Motor neuron (in vitro differentiated cells): ENCODE results near the gene KRTAP10-11. TPM values are rescaled to one million over a fixed set of nuclear protein-coding genes. Genes with fewer than 3 reads are reported as not detected.
"Not testable (repeated sequence)": the region's sequence is repeated elsewhere in the genome, so short reads cannot be mapped to it uniquely, and the experiment has no call there.

Experiments
- ATAC-seq, 8 experiments: fragments of 200-7000 bp; cut with Tn5 transposase; replicated peaks in 6 of 8; 2 replicates each; pipeline ENCODE4 v1.8.0; 2021; ENCODE audit warnings: mild to moderate bottlenecking in 8 of 8, moderate library complexity in 8 of 8
- H3K27ac ChIP-seq, 2 donors: fragments of 250-450 bp; sonication (Bioruptor Pico); 2 replicates each; pipeline ENCODE4 v1.9.0; 2021; ENCODE audit warnings: antibody characterized with exemption in 2 of 2, mild to moderate bottlenecking in 2 of 2, moderate library complexity in 1 of 2
- H3K4me1 ChIP-seq, 2 donors: fragments of 250-450 bp; sonication (Bioruptor Pico); replicated peaks in 1 of 2; 2 replicates each; pipeline ENCODE4 v1.6.1; 2021; ENCODE audit warnings: antibody characterized with exemption in 2 of 2, mild to moderate bottlenecking in 2 of 2, moderate library complexity in 1 of 2
- H3K4me3 ChIP-seq, 5 donors: fragments of 250-450 bp; sonication (Bioruptor Pico); 2 replicates each; pipeline ENCODE4 v1.9.0; 2021; ENCODE audit warnings: antibody characterized with exemption in 5 of 5, mild to moderate bottlenecking in 5 of 5, moderate library complexity in 4 of 5
- WGBS, 10 experiments: fragments of 450-650 bp; shearing (Covaris generic); methylation state at CpG; one replicate each; pipeline ENCODE4 v1.0.0; 2022; 5-methylcytosine and 5-hydroxymethylcytosine counted together
- in situ Hi-C, 9 experiments: fragments of 400-800 bp; cut with MboI; loops; one replicate each; pipeline ENCODE4 v1.15.0; 2021; ENCODE audit warnings: low sequenced_read_pairs in 9 of 9, low pct_unique_long_range_greater_than_20kb in 2 of 9; ENCODE audit not compliant: unreplicated experiment in 9 of 9
- total RNA-seq, 8 experiments: library from RNA; unstranded; fragments of 300-600 nt; gene quantifications; 2 replicates each; pipeline versions ENCODE4 v1.2.3 to v1.2.4, GENCODE V29; 2022

Gene KRTAP10-11
- total RNA-seq, 8 experiments from 2014 or later, result 0.49 to 0.66 TPM; not detected in 6

DNA sequence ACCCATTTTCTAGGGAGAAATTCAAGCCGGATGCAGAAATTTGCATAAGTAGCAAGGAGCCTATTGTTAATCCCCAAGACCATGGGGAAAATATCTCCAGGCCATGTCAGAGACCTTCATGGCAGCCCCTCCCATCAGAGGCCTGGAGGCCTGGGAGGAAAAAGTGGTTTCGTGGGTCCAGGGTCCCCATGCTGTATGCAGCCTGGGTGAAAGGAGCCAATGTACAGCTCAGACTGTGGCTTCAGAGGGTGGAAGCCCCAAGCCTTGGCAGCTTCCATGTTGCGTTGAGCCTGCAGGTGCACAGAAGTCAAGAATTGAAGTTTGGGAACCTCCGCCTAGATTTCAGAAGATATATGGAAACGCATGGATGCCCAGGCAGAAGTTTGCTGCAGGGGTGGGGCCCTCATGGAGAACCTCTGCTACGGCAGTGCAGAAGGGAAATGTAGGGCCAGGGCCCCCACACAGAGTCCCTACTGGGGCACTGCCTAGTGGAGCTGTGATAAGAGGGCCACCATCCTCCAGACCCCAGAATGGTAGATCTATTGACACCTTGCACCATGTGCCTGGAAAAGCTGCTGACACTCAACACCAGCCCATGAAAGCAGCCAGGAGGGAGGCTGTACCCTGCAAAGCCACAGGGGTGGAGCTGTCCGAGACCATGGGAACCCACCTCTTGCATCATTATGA lies 35.9 kb upstream of the KRTAP10-11 start:
- in situ Hi-C loops, H3K4me1 ChIP-seq, H3K4me3 ChIP-seq, ATAC-seq, H3K27ac ChIP-seq: not testable (repeated sequence)
- WGBS, 10 experiments, result 0 to 97% (median 61%) methylated on average over 1 to 4 of the region's 7 CpGs; no CpG with 5 or more reads in 3 of the 10 experiments

DNA sequence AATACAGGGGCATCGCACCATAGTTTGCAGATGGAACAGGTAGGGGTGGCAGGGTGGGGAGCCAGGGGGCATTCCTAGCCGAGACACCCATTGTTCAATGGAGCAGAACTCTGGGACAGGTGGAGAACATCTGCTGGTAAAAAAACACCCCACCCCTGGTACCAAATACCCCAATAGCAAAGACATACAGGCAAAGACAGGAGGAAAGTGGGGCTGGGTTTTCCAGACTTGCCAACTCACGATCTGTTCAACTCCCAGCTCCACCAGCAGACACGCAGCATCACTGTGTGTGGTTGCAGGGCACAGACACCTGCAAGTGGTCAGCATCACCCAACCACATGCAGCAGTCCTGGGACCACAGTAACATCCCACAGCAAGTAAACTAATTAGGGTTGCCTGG lies 34.7 kb upstream of the KRTAP10-11 start:
- WGBS, 10 experiments, result 20 to 100% (median 79%) methylated on average over 1 to 3 of the region's 4 CpGs; no CpG with 5 or more reads in 4 of the 10 experiments
- in situ Hi-C loops, result no loop called here
- no peak for ATAC-seq
- no peaks in the 10 kb centered on the region for H3K4me1 ChIP-seq
- H3K27ac ChIP-seq, result no peak overlapping the region
- H3K4me3 ChIP-seq, result no peak overlapping the region

DNA sequence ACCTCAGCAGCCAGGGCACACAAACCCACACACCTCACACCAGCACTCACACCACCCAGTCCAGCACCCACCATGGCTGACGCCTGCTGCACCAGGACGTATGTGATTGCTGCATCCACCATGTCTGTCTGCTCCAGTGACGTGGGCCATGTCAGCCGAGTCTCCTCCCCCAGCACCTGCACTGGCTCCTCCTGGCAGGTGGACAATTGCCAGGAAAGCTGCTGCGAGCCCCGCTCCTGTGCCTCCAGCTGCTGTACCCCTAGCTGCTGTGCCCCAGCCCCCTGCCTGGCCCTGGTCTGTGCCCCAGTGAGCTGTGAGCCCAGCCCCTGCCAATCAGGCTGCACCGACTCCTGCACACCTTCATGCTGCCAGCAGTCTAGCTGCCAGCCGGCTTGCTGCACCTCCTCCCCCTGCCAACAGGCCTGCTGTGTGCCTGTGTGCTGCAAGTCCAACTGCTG lies 34.2 kb upstream of the KRTAP10-11 start, which contains the start of gene KRTAP10-8:
TSS of gene KRTAP10-8 (plus strand) at position 51 of the 458 bp plus-strand sequence. CDS start at position 73, 22 bp downstream.
- Histone ChIP-seq H3K27ac (no peak within 1 kb of the TSS), H3K4me1 (no peaks in the 10 kb centered on the region), H3K4me3 (no peak within 1 kb of the TSS)
- WGBS, 10 experiments, result 20 to 93% (median 76%) methylated on average over 1 to 6 of the region's 8 CpGs; no CpG with 5 or more reads in 6 of the 10 experiments
- no peak for ATAC-seq
- in situ Hi-C loops, result no loop called here

DNA sequence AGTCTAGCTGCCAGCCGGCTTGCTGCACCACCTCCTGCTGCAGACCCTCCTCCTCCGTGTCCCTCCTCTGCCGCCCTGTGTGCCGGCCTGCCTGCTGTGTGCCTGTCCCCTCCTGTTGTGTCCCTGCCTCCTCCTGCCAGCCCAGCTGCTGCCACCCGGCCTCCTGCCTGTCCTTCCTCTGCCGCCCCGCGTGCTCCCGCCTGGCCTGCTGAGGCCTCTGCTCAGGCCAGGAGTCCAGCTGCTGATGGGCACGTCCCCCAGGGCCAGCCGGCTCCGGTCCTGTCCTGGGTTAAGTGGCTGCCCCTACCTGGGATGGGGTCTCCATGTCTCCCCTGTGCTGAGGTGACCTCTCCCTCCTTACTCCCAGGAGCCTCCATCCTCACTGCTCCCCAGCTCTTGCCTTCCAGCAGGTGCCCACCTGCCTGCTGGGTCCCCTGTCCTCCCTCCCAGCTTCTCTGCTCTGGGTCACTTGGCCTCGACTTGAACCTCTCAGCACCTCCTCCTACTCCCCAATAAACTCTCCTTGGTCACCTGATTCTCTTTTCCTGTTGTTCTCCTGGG lies 33.5 kb upstream of the KRTAP10-11 start:
- Histone ChIP-seq H3K4me3 (no peak overlapping the region), H3K4me1 (no peaks in the 10 kb centered on the region), H3K27ac (no peak overlapping the region)
- in situ Hi-C loops, result no loop called here
- WGBS, 10 experiments, result 30 to 90% (median 89%) methylated on average over 2 to 5 of the region's 13 CpGs; no CpG with 5 or more reads in 7 of the 10 experiments
- no peak for ATAC-seq

DNA sequence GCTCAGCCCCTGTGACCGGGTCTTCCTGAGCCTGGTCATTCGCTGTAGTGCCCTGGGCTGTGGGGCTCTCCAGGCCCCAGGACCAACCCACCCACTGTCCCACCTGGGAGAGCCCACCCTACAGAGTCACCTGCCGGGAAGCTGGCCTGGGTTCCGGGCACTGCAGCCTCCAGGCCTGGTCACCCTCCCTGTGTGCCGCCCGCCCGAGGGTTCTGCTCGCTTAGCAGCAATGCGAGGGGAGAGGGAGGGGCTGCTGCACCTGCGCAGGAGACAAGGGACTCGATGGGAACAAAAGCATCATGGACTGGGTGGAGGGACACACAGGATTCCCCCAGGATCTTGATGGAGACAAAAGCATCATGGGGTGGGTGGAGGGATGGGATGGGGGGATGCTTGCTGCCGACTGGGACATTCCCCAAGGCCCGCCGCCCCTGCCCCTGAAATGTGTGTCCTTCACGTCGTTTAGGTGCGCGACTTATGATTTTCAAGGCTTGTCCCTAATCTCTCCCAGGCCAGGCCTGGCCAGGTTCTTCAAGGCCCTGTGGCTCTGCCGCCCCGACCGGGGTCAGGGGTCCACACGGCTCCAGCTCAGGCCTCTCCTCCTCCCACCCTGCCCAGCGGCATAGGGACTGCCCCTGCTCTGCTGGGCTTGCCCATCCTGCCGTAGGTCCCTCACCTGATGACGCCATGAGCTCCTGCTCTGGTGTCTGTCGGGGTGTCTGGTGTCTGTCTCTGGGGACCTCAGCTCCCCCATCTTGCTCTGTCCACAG lies 32.6 kb upstream of the KRTAP10-11 start:
- H3K4me3 ChIP-seq, result no peak overlapping the region
- ATAC-seq, result no peak
- in situ Hi-C loops, result no loop called here
- no peak overlapping the region for H3K27ac ChIP-seq
- no peaks in the 10 kb centered on the region for H3K4me1 ChIP-seq
- WGBS, 10 experiments, result 83 to 97% methylated on average over 2 to 11 of the region's 26 CpGs; no CpG with 5 or more reads in 8 of the 10 experiments

DNA sequence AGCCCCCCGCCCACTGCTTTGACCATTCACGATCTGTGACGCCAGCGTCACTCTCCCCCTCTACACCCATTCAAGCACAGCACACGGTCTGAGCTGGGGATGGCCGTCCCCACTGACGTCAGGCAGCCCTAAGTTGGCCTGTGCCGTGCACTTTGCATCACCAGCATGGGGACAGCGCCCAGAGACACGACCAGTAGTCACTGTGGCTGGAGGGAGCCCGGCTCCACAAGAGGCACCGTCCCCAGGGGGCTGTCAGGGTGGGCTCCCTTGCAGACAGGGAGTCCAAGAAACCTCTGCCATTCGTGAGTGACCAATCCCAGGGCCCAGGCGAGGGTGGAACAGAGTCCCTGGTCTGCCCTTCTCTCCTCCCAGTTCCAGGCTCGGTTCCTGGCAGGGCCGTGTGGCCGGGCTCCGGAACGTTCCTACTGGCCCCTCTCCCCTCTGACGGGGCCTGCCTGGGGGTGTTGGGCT lies 32.0 kb upstream of the KRTAP10-11 start:
- Histone ChIP-seq H3K27ac (no peak overlapping the region), H3K4me1 (no peaks in the 10 kb centered on the region), H3K4me3 (no peak overlapping the region)
- in situ Hi-C loops, result no loop called here
- WGBS, 10 experiments, result 17 to 93% (median 40%) methylated on average over 1 to 3 of the region's 20 CpGs; no CpG with 5 or more reads in 7 of the 10 experiments
- ATAC-seq, result no peak

DNA sequence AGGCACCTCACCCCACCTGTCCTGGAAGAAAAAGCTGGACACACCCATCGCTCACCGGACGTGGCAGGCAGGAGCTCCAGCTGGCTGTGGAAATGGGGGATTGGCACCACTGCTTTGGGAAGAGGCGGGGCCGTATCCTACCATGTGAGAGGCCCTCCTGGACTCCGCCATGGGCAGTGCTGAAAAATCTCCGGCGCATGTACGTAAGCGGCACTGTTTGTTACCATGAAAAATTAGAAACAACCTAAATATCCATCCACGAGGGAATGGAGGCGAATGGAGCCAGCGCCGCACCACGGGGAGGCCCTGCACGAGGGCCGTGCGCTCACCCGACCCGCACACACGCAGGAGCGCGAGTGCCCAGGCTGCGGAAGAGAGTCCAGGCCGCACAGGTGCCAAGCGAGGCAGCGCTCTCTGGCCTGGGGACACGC lies 31.2 kb upstream of the KRTAP10-11 start:
- H3K27ac ChIP-seq, result no peak overlapping the region
- 50 to 100% (median 94%) methylated on average over 1 to 15 of the region's 28 CpGs; no CpG with 5 or more reads in 3 of the 10 experiments for WGBS, 10 experiments
- no peak for ATAC-seq
- in situ Hi-C loops, result no loop called here
- H3K4me3 ChIP-seq, result no peak overlapping the region
- no peaks in the 10 kb centered on the region for H3K4me1 ChIP-seq

DNA sequence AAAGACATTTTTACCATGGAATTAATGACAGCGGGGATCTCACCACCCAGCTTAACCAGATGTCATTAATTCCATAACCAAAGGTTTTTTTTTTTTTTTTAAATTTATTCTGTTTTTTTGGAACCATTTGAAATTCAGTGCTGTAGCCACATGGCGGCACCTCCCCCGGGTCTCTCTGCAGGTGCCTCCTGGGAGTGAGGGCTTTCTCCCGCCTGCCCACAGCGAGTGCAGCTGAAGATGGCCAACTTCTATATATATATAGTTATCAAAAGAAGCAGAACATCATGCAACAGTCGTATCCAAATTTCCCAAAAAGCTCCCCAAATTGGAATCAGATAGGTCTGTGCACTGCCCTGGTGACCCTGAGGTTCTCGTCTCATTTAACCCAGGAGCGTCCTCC lies 30.7 kb upstream of the KRTAP10-11 start:
- in situ Hi-C loops, result no loop called here
- H3K4me1 ChIP-seq, result no peaks in the 10 kb centered on the region
- no peak overlapping the region for H3K27ac ChIP-seq
- H3K4me3 ChIP-seq, result no peak overlapping the region
- 14 to 100% (median 64%) methylated on average over 2 to 8 of the region's 8 CpGs; no CpG with 5 or more reads in 1 of the 10 experiments for WGBS, 10 experiments
- ATAC-seq, result no peak

DNA sequence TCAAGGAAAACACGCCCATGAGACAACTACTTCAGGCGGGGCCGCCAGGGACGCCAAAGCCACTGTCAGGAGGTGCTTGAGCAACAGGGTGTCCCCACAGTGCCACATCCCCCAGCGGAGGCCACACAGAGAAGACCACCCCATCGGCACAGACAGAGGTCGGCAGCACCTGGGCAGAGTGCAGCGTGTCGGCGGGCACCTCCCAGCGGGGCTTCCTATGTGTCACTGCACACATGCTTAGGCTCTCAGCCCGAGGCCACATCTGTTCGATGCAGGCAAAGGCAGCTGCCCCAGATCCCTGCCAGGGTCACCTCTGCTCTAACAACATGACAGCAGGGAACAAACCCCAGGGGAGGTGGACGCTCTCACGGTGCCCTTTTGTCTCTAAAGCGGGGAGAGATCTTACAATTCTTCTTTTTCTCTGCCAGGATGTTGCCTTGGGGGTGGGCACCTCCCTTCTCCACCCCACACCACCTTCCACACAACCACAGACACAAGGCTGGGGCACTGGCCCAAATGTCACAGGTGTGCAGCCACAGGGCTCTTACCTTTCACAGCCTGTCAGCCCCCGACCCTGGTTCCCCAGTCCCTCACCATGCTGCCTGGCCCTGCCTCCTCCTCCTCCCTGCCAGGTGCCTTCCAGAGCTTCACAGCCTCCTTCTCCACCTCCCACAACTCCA lies 30.2 kb upstream of the KRTAP10-11 start:
- H3K27ac ChIP-seq, result no peak overlapping the region
- WGBS, 10 experiments, result 17 to 100% (median 56%) methylated on average over 1 to 9 of the region's 17 CpGs; no CpG with 5 or more reads in 4 of the 10 experiments
- H3K4me3 ChIP-seq, result no peak overlapping the region
- no peaks in the 10 kb centered on the region for H3K4me1 ChIP-seq
- in situ Hi-C loops, result no loop called here
- no peak for ATAC-seq

DNA sequence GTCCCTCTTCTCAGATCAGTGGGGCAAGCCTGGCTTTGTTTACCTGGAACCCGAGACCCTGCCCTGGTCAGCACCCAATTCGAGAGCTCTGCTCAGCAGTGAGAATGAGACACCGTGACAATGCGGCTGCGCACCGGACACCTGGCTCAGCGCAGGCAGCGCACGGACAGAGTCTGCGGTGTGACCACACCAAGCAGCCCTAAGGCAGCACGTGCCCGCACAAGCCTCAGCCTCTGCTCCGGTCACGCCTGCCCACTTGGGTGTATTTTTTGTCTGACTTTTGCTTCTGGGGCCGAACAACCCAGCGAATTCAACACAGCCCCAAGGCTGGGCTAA lies 29.7 kb upstream of the KRTAP10-11 start:
- WGBS, 10 experiments, result 48 to 90% (median 74%) methylated on average over 2 to 10 of the region's 16 CpGs; no CpG with 5 or more reads in 2 of the 10 experiments
- in situ Hi-C loops, result no loop called here
- no peak for ATAC-seq

DNA sequence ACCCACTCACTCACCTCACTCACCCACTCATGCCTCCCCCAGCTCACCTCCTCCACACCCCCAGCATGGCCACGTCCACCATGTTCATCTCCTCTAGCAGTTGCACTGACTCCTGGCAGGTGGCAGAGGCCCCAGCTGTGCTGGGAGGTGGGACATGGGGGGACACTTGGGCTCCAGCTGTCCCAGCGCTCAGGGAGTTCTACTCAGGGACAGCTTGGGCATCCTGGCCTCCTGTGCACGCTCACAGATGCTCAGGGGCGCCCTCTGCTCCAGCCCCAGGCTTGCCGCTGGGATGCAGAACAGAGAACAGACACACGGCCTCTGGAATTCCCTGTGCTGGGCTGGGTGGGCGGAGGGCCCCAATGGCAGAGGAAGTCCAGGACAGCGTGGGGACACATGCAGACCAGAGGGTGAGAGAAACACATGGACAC lies 29.1 kb upstream of the KRTAP10-11 start:
- 0 to 62% (median 37%) methylated on average over 2 to 6 of the region's 8 CpGs; no CpG with 5 or more reads in 6 of the 10 experiments for WGBS, 10 experiments
- in situ Hi-C loops, result no loop called here
- Histone ChIP-seq H3K4me3 (no peak overlapping the region), H3K27ac (no peak overlapping the region), H3K4me1 (no peaks in the 10 kb centered on the region)
- ATAC-seq, result no peak

More for the DNA sequence above, 29.7 kb upstream of the KRTAP10-11 start:
- Histone ChIP-seq H3K27ac (no peak overlapping the region), H3K4me1 (no peaks in the 10 kb centered on the region), H3K4me3 (no peak overlapping the region)

DNA sequence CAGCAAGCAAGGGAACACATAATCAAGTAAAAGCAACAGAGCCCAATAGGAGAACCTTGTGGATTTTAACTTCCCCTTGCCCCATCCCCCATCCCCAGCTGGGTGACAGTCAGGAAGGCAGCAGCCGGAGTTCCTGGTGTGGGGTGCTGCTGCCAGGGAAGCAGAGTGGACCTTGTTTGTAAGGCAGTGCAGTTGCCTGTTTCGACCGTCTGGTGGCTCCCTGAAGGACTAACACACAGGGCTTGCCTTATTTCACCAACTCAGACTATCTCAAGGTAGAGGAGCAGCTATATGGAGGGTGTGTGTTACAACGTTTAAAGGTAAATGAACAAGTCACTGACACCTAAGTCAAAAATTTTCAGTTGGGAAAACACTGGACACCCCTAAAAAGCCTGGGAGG lies 27.7 kb upstream of the KRTAP10-11 start:
- H3K4me3 ChIP-seq, result no peak overlapping the region
- ATAC-seq, result peak in 3 of 8 experiments; percentile 69 to 84 (median 71)

More for the DNA sequence above, 27.7 kb upstream of the KRTAP10-11 start:
- in situ Hi-C loops, result no loop called here
- Histone ChIP-seq H3K27ac (no peak overlapping the region), H3K4me1 (no peaks in the 10 kb centered on the region)
- 0 to 80% (median 49%) methylated on average over 1 to 3 of the region's 4 CpGs; no CpG with 5 or more reads in 2 of the 10 experiments for WGBS, 10 experiments
